ENCODE results near the gene RAB11FIP4.

The RAB11FIP4 gene

DNA sequence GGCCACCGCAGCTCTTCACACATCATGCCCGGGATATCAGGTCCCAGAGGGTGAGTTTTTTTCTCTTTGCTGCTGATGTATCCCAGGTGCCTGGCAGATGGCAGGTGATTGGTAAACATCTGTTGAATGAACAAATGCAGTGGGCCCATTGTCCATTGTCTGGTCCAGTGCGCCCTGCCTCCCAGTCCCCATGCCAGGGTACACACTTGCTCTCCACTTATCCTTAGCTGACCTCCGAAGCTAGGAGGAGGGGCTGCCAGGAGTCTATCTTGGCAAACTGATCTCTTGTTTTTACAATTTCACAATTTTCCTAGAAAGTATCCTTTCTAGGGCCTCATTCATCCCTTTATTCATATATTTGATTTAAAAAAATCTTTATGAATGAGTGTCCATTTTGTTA lies 196.0 kb downstream of the RAB11FIP4 start:
- no peak for DNase-seq (ENCODE audit: low read depth in 2 of 2)
